RWPE2 (cell line): ENCODE measurements around the gene LINC01488.

Experiments
- ATAC-seq: fragments of 200-7000 bp; cut with Tn5 transposase; 3 replicates; pipeline ENCODE4 v1.9.1; 2021; ENCODE audit warnings: low read depth
- DNase-seq: peaks from one replicate; pipeline ENCODE4 v3.0.0-alpha.2; 2020; ENCODE audit warnings: low spot score
- H3K27ac ChIP-seq: fragments of 450-650 bp; 2 replicates; pipeline ENCODE4 v1.5.1; 2017; ENCODE audit warnings: mild to moderate bottlenecking; ENCODE audit not compliant: poor library complexity, severe bottlenecking
- H3K27me3 ChIP-seq: fragments of 250-450 bp; sonication (Bioruptor Pico); 2 replicates; pipeline ENCODE4 v1.5.1; 2021; ENCODE audit warnings: mild to moderate bottlenecking, moderate library complexity; ENCODE audit not compliant: insufficient read depth, poor library complexity, severe bottlenecking
- H3K36me3 ChIP-seq: fragments of 250-450 bp; sonication (Bioruptor Pico); 2 replicates; pipeline ENCODE4 v1.5.1; 2020; ENCODE audit warnings: low read depth, mild to moderate bottlenecking, moderate library complexity
- H3K4me1 ChIP-seq: fragments of 250-450 bp; sonication (Bioruptor Pico); 2 replicates; pipeline ENCODE4 v1.5.1; 2021; ENCODE audit warnings: mild to moderate bottlenecking, moderate library complexity; ENCODE audit not compliant: insufficient read depth, poor library complexity, severe bottlenecking
- H3K4me3 ChIP-seq: fragments of 250-450 bp; sonication (Bioruptor Pico); 2 replicates; pipeline ENCODE4 v1.5.1; 2021; ENCODE audit warnings: mild to moderate bottlenecking, moderate library complexity; ENCODE audit not compliant: severe bottlenecking
- H3K9me3 ChIP-seq: fragments of 250-450 bp; sonication (Bioruptor Pico); 2 replicates; pipeline ENCODE4 v1.5.1; 2021; ENCODE audit warnings: mild to moderate bottlenecking, moderate library complexity; ENCODE audit not compliant: severe bottlenecking
- TF ChIP-seq, protein P1 (sequence below): fragments of 450-650 bp; IDR thresholded peaks from one replicate; pipeline ENCODE4 v1.5.1; 2017; ENCODE audit warnings: mild to moderate bottlenecking, moderate library complexity; ENCODE audit not compliant: poor library complexity, severe bottlenecking

Gene LINC01488

DNA sequence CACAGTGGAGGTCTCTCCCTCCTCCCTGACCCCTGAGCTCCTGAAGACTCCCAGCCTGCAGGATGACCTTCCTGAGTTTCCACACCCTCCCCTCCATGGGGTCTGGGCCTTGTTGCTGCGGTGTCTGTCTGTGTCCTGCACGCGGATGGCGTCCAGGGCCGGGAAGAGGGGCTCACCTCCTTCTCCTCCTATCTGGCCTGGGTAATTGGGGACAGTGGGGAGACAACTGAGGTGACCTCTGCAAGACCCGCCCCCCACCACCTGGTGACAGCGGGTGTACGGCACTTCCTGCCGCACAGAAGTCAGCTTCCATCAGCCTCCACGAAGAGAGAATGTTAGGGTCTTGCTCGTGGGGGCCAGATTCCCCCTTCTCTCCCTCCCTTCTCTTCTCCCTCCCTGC is 31.7 kb downstream of the LINC01488 start:
- TF ChIP-seq, protein P1, sequence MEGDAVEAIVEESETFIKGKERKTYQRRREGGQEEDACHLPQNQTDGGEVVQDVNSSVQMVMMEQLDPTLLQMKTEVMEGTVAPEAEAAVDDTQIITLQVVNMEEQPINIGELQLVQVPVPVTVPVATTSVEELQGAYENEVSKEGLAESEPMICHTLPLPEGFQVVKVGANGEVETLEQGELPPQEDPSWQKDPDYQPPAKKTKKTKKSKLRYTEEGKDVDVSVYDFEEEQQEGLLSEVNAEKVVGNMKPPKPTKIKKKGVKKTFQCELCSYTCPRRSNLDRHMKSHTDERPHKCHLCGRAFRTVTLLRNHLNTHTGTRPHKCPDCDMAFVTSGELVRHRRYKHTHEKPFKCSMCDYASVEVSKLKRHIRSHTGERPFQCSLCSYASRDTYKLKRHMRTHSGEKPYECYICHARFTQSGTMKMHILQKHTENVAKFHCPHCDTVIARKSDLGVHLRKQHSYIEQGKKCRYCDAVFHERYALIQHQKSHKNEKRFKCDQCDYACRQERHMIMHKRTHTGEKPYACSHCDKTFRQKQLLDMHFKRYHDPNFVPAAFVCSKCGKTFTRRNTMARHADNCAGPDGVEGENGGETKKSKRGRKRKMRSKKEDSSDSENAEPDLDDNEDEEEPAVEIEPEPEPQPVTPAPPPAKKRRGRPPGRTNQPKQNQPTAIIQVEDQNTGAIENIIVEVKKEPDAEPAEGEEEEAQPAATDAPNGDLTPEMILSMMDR = no peak
- Histone ChIP-seq H3K4me1 (peaks cover 18% of the 10 kb centered on the region), H3K9me3 (peaks cover 3% of the 10 kb centered on the region), H3K27me3 (no peaks in the 10 kb centered on the region), H3K36me3 (no peaks in the 10 kb centered on the region), H3K27ac (no peak overlapping the region), H3K4me3 (no peak overlapping the region)
- DNase-seq = no peak
- ATAC-seq = no peak

GRCh38 chr11:69513663-69514224 is 32.3 kb downstream of the LINC01488 start:
- DNase-seq = no peak
- Histone ChIP-seq H3K9me3 (peaks cover 3% of the 10 kb centered on the region), H3K36me3 (no peaks in the 10 kb centered on the region), H3K27ac (no peak overlapping the region), H3K4me1 (peaks cover 18% of the 10 kb centered on the region), H3K4me3 (no peak overlapping the region), H3K27me3 (no peaks in the 10 kb centered on the region)
- TF ChIP-seq, protein P1 = no peak
- no peak for ATAC-seq

DNA sequence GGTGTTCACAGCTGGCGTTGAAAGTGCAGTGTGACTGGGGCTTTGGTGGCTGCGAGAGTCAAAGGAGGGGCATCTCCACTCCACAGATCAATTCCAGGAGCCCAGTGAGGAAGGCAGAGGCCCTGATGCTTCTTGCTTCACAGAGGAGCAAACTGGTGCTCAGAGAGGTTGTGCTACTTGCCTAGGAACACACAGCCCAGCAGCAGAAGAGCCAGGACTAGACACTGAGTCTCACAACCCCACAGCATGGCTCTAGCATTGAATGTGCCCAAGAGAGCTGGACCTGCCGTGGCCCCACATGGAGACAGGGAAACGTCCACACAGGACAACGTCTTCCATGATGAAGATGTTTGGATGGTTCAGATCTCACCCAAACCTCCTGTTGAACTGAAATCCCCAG is 33.3 kb downstream of the LINC01488 start:
- Histone ChIP-seq H3K9me3 (peaks cover 3% of the 10 kb centered on the region), H3K27ac (no peak overlapping the region), H3K4me1 (peaks cover 10% of the 10 kb centered on the region), H3K27me3 (no peaks in the 10 kb centered on the region), H3K4me3 (no peak overlapping the region), H3K36me3 (no peaks in the 10 kb centered on the region)
- TF ChIP-seq, protein P1 = no peak
- DNase-seq = no peak
- ATAC-seq = no peak

DNA sequence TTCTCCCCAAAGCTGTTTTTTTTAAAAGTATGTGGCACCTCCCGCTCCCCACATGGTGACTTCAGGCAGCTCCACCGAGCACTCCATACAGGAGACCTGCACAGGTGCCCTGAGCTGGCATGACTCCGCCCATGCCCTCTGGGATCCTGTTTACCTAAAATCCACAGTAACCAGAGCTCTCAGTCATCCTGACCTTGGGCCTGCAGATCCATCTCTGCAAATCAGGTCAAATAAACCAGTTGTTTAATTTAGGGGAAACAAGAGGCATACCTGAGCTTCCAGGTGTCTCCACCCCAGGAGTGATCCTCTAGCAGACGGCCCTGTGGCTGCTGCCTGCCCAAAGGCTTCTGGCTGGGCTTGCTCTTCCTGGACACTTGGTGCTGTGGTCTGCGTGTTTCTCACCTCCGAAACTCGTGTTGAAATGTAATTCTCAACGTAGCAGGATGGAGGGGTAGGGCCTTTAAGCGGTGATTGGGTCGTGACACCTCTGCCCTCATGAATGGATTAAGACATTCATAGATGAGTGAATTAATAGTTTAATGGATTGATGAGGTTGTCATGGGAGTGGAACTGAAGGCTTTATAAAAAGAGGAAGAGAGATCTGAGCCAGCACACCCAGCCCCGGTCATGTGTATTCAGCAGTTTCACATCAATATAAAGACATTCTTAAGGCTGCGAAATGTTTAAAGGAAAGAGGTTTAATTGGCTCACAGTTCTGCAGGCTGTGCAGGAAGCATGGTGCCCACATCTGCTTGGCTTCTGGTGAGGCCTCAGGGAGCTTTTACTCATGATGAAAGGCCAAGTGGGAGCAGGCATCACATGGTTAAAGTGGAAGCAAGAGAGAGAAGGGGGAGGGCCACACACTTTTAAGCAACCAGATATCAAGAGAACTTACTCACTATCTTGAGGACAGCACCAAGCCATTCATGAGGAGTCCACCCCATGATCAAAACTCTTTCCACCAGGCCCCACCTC is 34.1 kb downstream of the LINC01488 start:
- no peaks in the 10 kb centered on the region for H3K27me3 ChIP-seq
- H3K27ac ChIP-seq = no peak overlapping the region
- H3K4me3 ChIP-seq = no peak overlapping the region
- no peaks in the 10 kb centered on the region for H3K36me3 ChIP-seq
- DNase-seq = no peak
- TF ChIP-seq, protein P1 = no peak
- no peak for ATAC-seq
- peaks cover 3% of the 10 kb centered on the region for H3K4me1 ChIP-seq
- peaks cover 3% of the 10 kb centered on the region for H3K9me3 ChIP-seq
